GM23338 (cell line): ENCODE measurements around the gene TECR. TPM values are rescaled to one million over a fixed set of nuclear protein-coding genes. Genes with fewer than 3 reads are reported as not detected.

Experiments
- ATAC-seq: fragments of 200-7000 bp; cut with Tn5 transposase; 3 replicates; pipeline ENCODE4 v1.9.1; 2020
- DNase-seq: peaks from one replicate; pipeline ENCODE4 v3.0.0-alpha.2; 2015; ENCODE audit warnings: low spot score
- H2AFZ ChIP-seq: fragments of 200-600 bp; sonication (generic); 2 replicates; pipeline ENCODE4 v1.8.0; 2016; ENCODE audit warnings: antibody characterized with exemption, mild to moderate bottlenecking, moderate library complexity
- H3F3A ChIP-seq: fragments of 200-600 bp; sonication (generic); replicated peaks from 2 replicates; pipeline ENCODE4 v1.8.0; 2017; ENCODE audit warnings: antibody characterized with exemption, mixed run types, low read depth
- H3K27ac ChIP-seq: fragments of 200-600 bp; sonication (generic); 2 replicates; pipeline ENCODE4 v1.6.1; 2016; ENCODE audit warnings: low read depth
- H3K27me3 ChIP-seq: fragments of 200-600 bp; sonication (generic); 2 replicates; pipeline ENCODE4 v1.8.0; 2016; ENCODE audit warnings: mild to moderate bottlenecking, mixed run types, moderate library complexity; ENCODE audit not compliant: insufficient read depth
- H3K36me3 ChIP-seq: fragments of 200-600 bp; sonication (generic); 2 replicates; pipeline ENCODE4 v1.8.0; 2016; ENCODE audit warnings: mild to moderate bottlenecking; ENCODE audit not compliant: insufficient read depth
- H3K4me1 ChIP-seq: fragments of 200-600 bp; sonication (generic); 2 replicates; pipeline ENCODE4 v1.8.0; 2016; ENCODE audit warnings: mild to moderate bottlenecking, moderate library complexity; ENCODE audit not compliant: insufficient read depth
- H3K4me2 ChIP-seq: fragments of 200-600 bp; sonication (generic); 2 replicates; pipeline ENCODE4 v1.7.1; 2017; ENCODE audit warnings: mixed run types
- H3K4me3 ChIP-seq: fragments of 200-600 bp; sonication (generic); 2 replicates; pipeline ENCODE4 v1.6.1; 2016; ENCODE audit warnings: mixed run types
- H3K79me2 ChIP-seq: fragments of 200-600 bp; sonication (generic); replicated peaks from 2 replicates; pipeline ENCODE4 v1.8.0; 2017; ENCODE audit warnings: mild to moderate bottlenecking; ENCODE audit not compliant: insufficient read depth
- H3K9me2 ChIP-seq: fragments of 200-600 bp; sonication (generic); 2 replicates; pipeline ENCODE4 v1.8.0; 2017; ENCODE audit not compliant: insufficient read depth
- H4K20me1 ChIP-seq: fragments of 200-600 bp; sonication (generic); replicated peaks from 2 replicates; pipeline ENCODE4 v1.8.0; 2017; ENCODE audit warnings: mild to moderate bottlenecking; ENCODE audit not compliant: insufficient read depth
- H3K27ac Mint-ChIP-seq: 2 replicates; pipeline ENCODE4 v1.8.0; 2020; ENCODE audit warnings: inconsistent platforms, mild to moderate bottlenecking, moderate library complexity, mixed read lengths
- H3K27me3 Mint-ChIP-seq: 3 replicates; pipeline ENCODE4 v1.8.0; 2022; ENCODE audit warnings: low read depth, mild to moderate bottlenecking, moderate library complexity, mixed read lengths, inconsistent platforms; ENCODE audit not compliant: insufficient read depth, poor library complexity
- H3K36me3 Mint-ChIP-seq: 3 replicates; pipeline ENCODE4 v1.8.0; 2021; ENCODE audit warnings: low read depth, mild to moderate bottlenecking, inconsistent platforms, moderate library complexity, mixed read lengths
- H3K4me1 Mint-ChIP-seq: 3 replicates; pipeline ENCODE4 v1.8.0; 2020; ENCODE audit warnings: mild to moderate bottlenecking, inconsistent platforms, mixed read lengths
- H3K4me3 Mint-ChIP-seq: 3 replicates; pipeline ENCODE4 v1.8.0; 2021; ENCODE audit warnings: moderate library complexity, mild to moderate bottlenecking, inconsistent platforms, mixed read lengths
- H3K9me3 Mint-ChIP-seq: 3 replicates; pipeline ENCODE4 v1.8.0; 2020; ENCODE audit warnings: moderate library complexity, mild to moderate bottlenecking, inconsistent platforms, mixed read lengths
- CREB1 ChIP-seq: fragments of 250-450 bp; sonication (Bioruptor Pico); IDR thresholded peaks from 2 replicates; pipeline ENCODE4 v1.5.0; 2020; ENCODE audit warnings: low read depth, mild to moderate bottlenecking, moderate library complexity
- CTCF ChIP-seq, 2 experiments: fragments of 200-600 bp in 1 of 2; sonication (generic) in 1 of 2; conservative IDR thresholded peaks; 2 replicates each; pipeline versions ENCODE4 v1.5.1 to v1.6.1; 2016 to 2017; ENCODE audit warnings: antibody characterized with exemption in 2 of 2, low read depth in 2 of 2, mild to moderate bottlenecking in 2 of 2, moderate library complexity in 1 of 2
- EZH2 ChIP-seq: fragments of 200-600 bp; sonication (generic); IDR thresholded peaks from one replicate; pipeline ENCODE4 v1.8.0; 2017; ENCODE audit warnings: antibody characterized with exemption, mild to moderate bottlenecking, low read depth; ENCODE audit not compliant: unreplicated experiment
- EZH2phosphoT487 ChIP-seq: fragments of 200-600 bp; sonication (generic); IDR thresholded peaks from one replicate; pipeline ENCODE4 v1.8.1; 2018; ENCODE audit warnings: antibody characterized with exemption; ENCODE audit not compliant: unreplicated experiment
- JUNB ChIP-seq: IDR thresholded peaks from one replicate; pipeline ENCODE4 v1.6.1; 2016; ENCODE audit warnings: antibody characterized with exemption; ENCODE audit not compliant: unreplicated experiment
- NANOG ChIP-seq: IDR thresholded peaks from 2 replicates; pipeline ENCODE4 v1.6.1; 2016; ENCODE audit warnings: antibody characterized with exemption, borderline replicate concordance
- POLR2AphosphoS5 ChIP-seq: IDR thresholded peaks from 2 replicates; pipeline ENCODE4 v1.6.1; 2016; ENCODE audit warnings: antibody characterized with exemption, low read depth
- STAT1 ChIP-seq: IDR thresholded peaks from one replicate; pipeline ENCODE4 v1.6.1; 2016; ENCODE audit warnings: antibody characterized with exemption; ENCODE audit not compliant: unreplicated experiment
- ZNF114 ChIP-seq: fragments of 250-450 bp; sonication (Bioruptor Pico); IDR thresholded peaks from 2 replicates; pipeline ENCODE4 v1.5.0; 2020; ENCODE audit warnings: mild to moderate bottlenecking, moderate library complexity
- ZNF331 ChIP-seq: fragments of 250-450 bp; sonication (Bioruptor Pico); IDR thresholded peaks from 2 replicates; pipeline ENCODE4 v1.5.0; 2020; ENCODE audit warnings: low read depth, mild to moderate bottlenecking, moderate library complexity
- ZNF462 ChIP-seq: fragments of 250-450 bp; sonication (Bioruptor Pico); IDR thresholded peaks from 2 replicates; pipeline ENCODE4 v1.5.0; 2020; ENCODE audit warnings: mild to moderate bottlenecking, moderate library complexity
- polyA plus RNA-seq: library from polyadenylated mRNA; unstranded; fragments of >200 nt; fragmentation: Nextera tagmentation; extraction: Ambion mirVana; gene quantifications from 2 replicates; pipeline ENCODE4 v1.2.1, GENCODE V29; 2016
- total RNA-seq: library from RNA; depleted of rRNA; stranded (reverse); fragments of >200 nt; shearing (Covaris generic); gene quantifications from 2 replicates; pipeline ENCODE4 v1.2.3, GENCODE V29; 2014
- TF ChIP-seq, protein P1 (sequence below): IDR thresholded peaks from one replicate; pipeline ENCODE4 v1.6.1; 2018; ENCODE audit warnings: antibody characterized with exemption; ENCODE audit not compliant: unreplicated experiment
- TF ChIP-seq, protein P2 (sequence below): IDR thresholded peaks from 2 replicates; pipeline ENCODE4 v1.6.1; 2016; ENCODE audit warnings: antibody characterized with exemption

TECR gene
- total and polyA plus RNA-seq, 2 experiments from 2014 or later = 107 to 268 TPM

DNA sequence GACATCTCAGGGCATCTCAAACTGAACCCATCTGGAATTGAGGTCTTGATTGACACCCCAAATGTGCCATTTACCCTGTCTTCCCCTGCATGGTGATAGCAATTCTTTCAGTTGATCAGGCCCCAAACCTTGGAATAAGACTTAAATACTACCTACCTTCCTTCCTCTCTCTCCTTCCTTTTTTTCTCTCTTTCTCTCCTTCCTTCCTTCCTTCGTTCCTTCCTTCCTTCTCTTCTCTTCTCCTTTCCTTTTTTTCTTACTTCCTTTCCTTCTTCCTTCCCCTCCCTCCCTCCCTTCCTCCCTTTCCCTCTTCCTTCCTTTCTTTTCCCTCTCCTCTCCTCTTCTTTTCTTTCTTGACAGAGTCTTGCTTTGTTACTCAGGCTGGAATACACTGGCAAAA, 26.1 kb upstream of the TECR start:
- Histone ChIP-seq H3K4me3 (no peak overlapping the region), H2AFZ (no peak overlapping the region), H3K36me3 (no peaks in the 10 kb centered on the region), H3K79me2 (no peaks in the 10 kb centered on the region), H3K27me3 (no peaks in the 10 kb centered on the region), H3K4me2 (no peak overlapping the region), H3K4me1 (peaks cover 7% of the 10 kb centered on the region; the same call in 1 of the 2 replicates), H3F3A (0 out of 2 replicates have a peak, but pooled peaks cover 3% of the 10 kb centered on the region), H3K9me2 (no peaks in the 10 kb centered on the region), H4K20me1 (no peaks in the 10 kb centered on the region), H3K27ac (no peak overlapping the region)
- no peak for DNase-seq
- H3K27me3 Mint-ChIP-seq = peaks cover 14% of the 10 kb centered on the region
- ATAC-seq = no peak
- TF ChIP-seq, protein P1, sequence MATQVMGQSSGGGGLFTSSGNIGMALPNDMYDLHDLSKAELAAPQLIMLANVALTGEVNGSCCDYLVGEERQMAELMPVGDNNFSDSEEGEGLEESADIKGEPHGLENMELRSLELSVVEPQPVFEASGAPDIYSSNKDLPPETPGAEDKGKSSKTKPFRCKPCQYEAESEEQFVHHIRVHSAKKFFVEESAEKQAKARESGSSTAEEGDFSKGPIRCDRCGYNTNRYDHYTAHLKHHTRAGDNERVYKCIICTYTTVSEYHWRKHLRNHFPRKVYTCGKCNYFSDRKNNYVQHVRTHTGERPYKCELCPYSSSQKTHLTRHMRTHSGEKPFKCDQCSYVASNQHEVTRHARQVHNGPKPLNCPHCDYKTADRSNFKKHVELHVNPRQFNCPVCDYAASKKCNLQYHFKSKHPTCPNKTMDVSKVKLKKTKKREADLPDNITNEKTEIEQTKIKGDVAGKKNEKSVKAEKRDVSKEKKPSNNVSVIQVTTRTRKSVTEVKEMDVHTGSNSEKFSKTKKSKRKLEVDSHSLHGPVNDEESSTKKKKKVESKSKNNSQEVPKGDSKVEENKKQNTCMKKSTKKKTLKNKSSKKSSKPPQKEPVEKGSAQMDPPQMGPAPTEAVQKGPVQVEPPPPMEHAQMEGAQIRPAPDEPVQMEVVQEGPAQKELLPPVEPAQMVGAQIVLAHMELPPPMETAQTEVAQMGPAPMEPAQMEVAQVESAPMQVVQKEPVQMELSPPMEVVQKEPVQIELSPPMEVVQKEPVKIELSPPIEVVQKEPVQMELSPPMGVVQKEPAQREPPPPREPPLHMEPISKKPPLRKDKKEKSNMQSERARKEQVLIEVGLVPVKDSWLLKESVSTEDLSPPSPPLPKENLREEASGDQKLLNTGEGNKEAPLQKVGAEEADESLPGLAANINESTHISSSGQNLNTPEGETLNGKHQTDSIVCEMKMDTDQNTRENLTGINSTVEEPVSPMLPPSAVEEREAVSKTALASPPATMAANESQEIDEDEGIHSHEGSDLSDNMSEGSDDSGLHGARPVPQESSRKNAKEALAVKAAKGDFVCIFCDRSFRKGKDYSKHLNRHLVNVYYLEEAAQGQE = no peak
- TF ChIP-seq CREB1 (no peak), ZNF462 (CRISPR knock-in tag) (no peak), EZH2 (no peak), POLR2AphosphoS5 (no peak), EZH2phosphoT487 (no peak), CTCF (conservative IDR thresholded peaks at IDR 0.05; ENCODE audit: low read depth in 2 of 2) (no peak), NANOG (no peak), STAT1 (no peak), ZNF331 (CRISPR knock-in tag) (no peak), JUNB (no peak), ZNF114 (CRISPR knock-in tag) (no peak)
- TF ChIP-seq, protein P2, sequence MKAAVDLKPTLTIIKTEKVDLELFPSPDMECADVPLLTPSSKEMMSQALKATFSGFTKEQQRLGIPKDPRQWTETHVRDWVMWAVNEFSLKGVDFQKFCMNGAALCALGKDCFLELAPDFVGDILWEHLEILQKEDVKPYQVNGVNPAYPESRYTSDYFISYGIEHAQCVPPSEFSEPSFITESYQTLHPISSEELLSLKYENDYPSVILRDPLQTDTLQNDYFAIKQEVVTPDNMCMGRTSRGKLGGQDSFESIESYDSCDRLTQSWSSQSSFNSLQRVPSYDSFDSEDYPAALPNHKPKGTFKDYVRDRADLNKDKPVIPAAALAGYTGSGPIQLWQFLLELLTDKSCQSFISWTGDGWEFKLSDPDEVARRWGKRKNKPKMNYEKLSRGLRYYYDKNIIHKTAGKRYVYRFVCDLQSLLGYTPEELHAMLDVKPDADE = no peak
- no peaks in the 10 kb centered on the region for H3K9me3 Mint-ChIP-seq
- no peak overlapping the region for H3K27ac Mint-ChIP-seq
- peaks cover 11% of the 10 kb centered on the region for H3K4me1 Mint-ChIP-seq
- no peaks in the 10 kb centered on the region for H3K36me3 Mint-ChIP-seq
- no peak overlapping the region for H3K4me3 Mint-ChIP-seq
